NCI-H1105 treated with DMSO at 0.1 percent for 48 hours (cell line): ENCODE results near the gene COLEC12.

Source experiments
- DNase-seq: peaks from one replicate; lab custom pipeline; 2025; lab: John Stamatoyannopoulos, UW

Gene COLEC12

DNA sequence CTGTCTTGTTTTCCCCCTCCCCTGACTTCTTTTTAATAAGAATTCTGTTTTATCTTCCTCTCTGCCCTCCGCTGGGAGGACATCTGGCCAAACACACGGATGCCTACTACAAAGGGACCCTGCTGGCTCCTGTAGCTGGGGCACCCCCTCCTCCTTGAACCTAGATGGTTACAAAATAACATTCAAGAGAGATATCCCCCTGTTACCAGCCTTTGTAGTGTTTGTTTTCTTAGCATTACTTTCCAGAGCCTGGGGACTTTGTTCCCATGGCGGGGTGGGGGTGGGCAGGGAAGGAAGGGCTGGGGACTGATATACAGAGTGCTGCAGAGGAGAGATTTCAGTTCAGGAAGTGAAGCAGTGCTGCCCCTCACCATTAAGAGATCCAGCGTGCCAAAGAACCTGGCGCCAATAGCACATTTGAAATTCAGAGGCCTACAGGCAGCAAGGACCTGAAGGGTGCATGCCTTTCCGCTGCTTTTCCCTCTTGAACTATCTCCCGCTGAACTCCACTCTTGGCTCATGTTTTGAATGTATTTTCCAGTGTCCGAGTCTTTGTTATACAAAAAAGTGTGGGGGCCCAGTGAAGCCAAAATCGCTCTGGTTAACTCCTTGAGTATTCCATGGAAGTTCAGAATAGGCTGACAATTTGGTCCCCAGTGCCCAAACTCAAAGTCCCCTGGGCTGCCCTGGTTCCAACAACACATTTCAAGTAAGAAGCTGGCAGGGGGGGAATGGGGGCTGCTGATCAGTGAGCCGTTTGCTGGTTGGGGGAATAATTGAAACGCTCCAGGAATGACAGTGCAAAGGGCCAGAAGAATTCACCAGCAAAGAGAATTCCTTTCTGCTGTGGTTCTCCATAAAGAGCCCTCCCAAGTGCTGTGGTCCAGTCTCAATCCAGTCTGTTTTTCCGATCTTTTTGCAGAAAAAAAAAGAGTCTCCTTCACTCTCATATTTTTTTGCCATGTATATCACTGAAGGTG is 137.9 kb downstream of the COLEC12 start:
- no peak for DNase-seq

DNA sequence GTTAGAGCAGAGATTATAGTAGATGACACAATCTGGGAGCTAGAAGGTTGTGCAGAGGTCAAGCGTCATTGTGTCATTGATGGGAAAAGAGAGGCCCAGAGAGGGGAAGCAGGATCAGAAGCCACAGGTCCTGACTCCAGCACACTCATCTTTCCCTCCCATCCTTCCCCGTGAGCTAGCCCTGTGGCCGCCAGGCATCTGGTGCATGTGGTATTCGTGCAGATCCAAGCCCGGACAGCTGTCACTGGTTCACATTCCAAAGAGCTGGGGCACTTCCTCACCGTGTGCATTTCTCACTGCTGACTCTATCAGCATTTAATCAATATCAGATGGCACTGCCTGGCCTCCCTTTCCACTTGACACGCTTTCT is 138.6 kb downstream of the COLEC12 start:
- no peak for DNase-seq

DNA sequence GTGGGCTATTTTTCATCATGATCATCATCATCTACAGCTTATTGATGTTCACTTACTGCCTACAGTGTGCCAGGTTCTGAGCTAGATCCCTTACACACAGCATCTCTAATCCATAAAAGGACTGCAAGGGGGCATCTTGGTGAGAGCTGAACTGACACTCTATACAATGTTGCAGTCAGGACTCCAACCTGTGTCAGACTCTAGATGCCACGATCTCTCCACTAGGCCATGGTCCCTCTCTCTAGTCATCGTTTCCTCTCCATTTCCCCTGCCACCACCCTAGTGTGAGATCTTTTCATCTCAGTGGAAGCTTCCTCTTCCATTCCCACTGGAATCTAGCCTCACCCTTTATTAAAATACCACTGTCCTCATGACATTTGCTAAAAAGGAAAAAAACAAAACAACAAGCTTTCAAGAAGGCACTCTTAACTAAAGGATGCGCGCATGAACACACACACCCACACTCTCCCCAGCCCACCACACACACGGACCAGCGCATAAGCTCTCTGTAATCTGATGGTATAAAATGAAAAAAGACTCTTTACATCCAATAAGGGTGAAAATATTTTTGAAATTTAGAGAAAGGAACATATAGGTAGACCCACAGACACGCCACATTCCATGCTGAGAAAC is 139.3 kb downstream of the COLEC12 start:
- no peak for DNase-seq

DNA sequence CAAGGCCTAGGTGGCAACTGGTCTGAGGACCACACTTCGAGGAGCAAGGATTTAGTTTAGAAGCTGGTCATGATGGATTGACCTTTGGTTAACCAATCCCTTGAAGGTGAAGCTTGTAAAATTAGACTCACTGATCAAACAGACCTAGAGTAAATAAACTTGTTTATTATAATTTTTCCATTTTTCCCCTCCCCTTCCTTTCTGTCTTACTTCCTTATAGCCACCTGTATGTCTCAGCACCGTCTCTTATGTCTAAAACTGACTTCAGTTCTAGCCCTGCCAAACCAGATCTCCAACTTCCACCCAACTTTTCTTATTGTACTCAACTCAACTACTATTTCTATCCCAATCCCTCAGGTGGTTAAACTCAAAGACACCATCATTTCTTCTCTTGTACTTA is 139.8 kb downstream of the COLEC12 start:
- DNase-seq: no peak

DNA sequence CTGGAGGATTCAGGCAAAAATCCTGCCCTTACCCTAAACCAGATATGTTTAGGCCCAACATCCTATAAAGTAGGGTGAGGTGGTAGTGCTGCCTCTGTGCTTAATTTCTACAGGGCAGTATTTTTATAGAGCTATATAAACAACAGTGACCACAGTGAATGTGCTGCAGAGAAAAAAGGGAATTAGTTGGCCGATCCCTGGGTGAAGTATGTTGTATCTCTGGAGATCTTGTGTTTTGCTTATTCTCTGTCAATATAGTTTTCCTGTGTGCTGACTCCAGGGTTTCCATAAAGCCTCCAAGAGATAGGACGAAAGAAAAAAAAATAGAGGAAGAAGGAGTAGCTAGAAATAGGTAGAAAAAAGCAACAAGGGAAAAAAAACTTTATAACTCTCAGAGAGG is 143.7 kb downstream of the COLEC12 start:
- DNase-seq: no peak

- DNase-seq: no peak
Measured at GRCh38 chr18:355678-356077, 144.8 kb downstream of the COLEC12 start.

- DNase-seq: no peak
Measured at GRCh38 chr18:354471-354870, 146.0 kb downstream of the COLEC12 start.

DNA sequence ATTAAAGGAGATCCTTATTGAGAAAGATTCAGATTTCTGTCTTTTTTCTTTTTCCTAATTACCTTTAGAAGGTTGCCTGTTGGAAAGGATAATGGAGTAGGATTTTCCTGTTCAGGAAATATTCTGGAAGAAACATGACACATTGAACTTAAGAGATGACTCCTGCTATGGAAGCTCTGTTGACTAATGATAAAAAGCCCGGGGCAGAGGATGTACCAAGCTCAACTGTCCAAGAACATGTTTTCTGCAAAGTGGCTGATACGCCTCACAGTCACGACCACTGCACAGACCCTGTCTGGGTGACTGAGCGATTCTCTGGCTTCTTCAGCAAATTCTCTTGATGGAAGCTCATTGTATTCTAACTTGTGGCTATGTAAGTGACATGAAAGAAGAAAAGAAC is 146.5 kb downstream of the COLEC12 start:
- no peak for DNase-seq

DNA sequence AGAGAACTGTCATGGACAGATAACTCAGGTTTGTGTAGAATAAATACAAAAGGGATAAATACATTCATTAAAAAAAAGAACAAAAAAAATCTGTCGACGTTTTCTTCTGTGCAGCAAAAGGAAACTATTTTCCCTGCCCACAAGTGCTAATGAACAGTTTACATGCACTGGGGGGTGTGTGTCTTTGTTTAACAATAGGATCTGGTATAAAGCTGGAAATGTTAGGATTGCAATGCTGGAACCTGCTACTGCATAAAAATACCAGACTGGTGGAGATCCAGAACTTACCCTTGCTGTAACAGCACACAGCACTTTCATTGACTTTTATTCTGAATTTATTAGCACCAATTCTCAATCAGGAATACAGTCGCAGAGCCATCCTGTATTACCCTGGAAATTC is 148.1 kb downstream of the COLEC12 start:
- no peak for DNase-seq

DNA sequence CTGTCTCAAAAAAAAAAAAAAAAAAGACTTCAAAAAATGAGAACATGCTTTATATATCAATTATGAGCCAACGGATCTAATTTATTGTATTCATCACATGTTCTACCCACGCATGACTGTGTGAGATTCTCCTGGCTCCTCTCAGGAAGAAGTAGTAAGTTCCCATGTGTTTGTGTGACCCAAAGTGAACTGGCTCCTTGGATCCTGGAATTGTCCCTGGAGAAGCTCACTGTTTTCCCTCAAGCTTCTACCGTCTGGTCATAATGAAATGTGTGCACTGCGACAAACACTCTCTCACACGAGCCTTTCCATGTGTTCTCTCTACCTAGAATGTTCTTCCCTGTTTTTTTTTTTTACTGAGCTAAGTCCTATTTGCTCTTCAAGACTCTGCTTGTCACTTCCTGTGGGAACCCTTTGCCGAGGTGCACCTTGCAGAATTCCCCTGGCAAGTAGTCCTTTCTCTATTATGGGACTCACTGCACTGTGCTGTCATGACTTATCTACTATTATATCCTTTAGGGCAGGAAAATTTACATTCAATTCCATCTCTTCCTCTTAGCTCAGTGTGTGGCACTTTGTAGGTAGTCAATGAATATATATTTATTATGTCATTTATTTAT is 149.4 kb downstream of the COLEC12 start:
- no peak for DNase-seq

DNA sequence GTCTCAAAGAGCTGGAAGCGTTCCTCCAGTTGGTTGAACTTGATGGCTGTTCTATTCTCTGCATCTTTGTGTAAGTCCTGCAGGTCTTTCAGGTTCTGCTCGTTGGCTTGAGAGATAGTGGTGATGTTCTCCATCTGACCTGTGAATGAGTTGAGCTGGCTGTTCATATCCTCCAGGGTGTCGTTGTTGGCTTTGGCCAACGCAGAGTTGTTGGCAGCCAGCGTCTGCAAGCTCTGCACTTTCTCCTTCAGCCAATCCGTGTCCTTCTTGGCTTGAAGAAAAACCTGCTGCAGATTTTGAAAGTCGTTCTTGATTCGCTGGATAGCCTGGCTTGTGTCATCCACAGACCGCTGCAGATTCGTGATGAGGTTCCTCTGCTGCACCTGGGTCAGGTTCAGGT is 153.9 kb downstream of the COLEC12 start:
- no peak for DNase-seq

GRCh38 chr18:341102-341501 is 159.4 kb downstream of the COLEC12 start:
- DNase-seq: no peak

GRCh38 chr18:340044-340443 is 160.5 kb downstream of the COLEC12 start:
- no peak for DNase-seq

- DNase-seq: no peak
Measured at GRCh38 chr18:339200-339599, 161.3 kb downstream of the COLEC12 start.

DNA sequence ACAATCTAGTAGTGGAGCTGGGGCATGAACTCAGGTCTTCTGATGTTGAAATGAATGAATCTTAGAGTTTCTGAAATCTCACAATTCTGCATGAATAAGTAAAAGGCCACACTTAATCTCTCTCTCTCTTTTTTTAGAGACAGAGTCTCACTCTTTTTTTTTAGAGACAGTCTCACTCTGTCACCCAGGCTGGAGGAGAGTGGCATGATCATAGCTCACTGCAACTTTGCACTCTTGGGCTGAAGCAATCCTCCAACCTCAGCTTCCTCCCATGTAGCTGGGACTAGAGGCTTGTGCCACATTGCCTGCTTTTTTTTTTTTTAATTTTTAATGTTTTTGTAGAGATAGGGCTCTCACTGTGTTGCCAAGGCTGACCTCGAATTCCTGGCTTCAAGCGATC is 163.8 kb downstream of the COLEC12 start:
- no peak for DNase-seq

DNA sequence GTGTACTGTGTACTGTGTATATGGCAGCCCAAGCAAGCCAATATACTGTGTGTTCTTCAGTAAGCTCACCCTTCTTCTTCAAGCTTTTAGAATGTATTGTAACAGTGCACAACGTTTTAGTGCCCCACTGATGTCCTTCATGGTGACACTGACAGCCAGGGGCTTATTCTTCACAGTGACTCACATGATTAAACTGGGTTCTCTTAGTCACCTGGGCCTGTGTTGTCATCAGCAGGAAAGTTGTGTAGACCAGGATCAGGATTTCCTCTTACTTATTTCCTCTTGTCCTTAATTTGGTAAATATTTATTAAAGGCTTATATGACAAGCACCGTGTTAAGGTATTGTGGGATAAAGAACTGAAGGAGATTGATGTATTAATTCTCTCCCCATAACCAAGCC is 164.8 kb downstream of the COLEC12 start:
- no peak for DNase-seq

GRCh38 chr18:334575-335132 is 165.8 kb downstream of the COLEC12 start:
- DNase-seq: no peak

GRCh38 chr18:332721-333510 is 167.6 kb downstream of the COLEC12 start:
- no peak for DNase-seq

- DNase-seq: no peak
Measured at GRCh38 chr18:332007-332406, 168.5 kb downstream of the COLEC12 start.

DNA sequence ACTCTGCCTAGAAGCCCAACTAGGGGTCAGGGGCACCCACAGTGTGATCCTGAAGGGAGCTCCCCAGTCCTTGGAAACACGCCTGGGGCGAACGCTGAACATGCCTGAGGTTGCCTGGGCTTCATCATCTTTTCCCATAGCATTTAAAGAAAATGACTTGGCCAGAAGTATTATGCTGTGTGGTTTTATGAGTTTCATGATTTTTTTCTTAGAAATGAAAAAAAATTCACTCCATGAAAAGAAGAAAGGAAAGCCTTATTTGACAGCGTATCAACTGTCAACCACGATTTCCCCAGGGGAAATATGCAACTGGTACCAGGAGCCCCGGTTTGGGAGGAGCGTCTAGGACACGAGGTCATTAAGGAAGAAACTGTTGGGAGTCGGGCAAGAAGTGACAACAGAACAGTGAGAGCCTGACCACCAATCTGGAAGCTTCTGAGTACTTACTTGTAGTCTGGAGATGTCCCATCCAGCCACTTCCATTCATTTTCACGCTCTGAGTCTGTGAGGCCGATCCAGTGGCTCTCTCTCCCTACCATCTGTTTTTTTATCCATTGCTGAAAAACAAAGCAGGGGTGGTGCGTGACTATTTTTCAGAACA is 169.2 kb downstream of the COLEC12 start:
- DNase-seq: no peak

DNA sequence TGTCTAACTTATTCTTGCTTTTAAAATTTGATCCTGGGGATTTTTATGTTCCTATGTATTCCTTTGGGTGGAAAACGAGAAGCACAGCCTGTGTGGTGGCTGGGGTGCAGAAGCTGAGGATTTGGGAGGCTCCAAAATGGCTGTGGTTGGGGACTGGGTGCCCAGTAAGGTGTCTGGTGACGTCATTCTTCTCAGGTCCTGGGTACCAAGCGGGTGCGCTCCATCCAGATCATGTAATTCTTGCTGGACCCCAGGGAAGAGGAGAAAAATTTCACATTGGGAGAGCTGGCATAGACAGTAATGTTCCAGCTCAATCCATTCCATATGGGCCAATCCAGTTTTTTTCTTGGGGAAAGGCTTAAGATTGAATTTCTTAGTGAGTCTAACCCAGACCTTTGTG is 171.6 kb downstream of the COLEC12 start:
- DNase-seq: no peak

GRCh38 chr18:326846-327245 is 173.7 kb downstream of the COLEC12 start:
- no peak for DNase-seq
